Measurements from ENCODE around the gene GDA.

The GDA gene

GRCh38 chr9:72151104-72151503 is 1.9 kb downstream of the GDA start:
- Histone ChIP-seq H3K27ac (ENCODE audit: low read depth, low read length) (no peak overlapping the region), H3K4me3 (ENCODE audit: low read length) (no peak overlapping the region), H3K4me1 (ENCODE audit: insufficient read depth, low read length) (no peaks in the 10 kb centered on the region), H3K9ac (ENCODE audit: low read depth, low read length) (no peak overlapping the region), H3K36me3 (ENCODE audit: insufficient read depth, low read length) (no peaks in the 10 kb centered on the region), H3K27me3 (ENCODE audit: insufficient read depth, low read length) (peaks cover 47% of the 10 kb centered on the region), H3K9me3 (ENCODE audit: insufficient read depth, low read depth, low read length) (no peaks in the 10 kb centered on the region)

- Histone ChIP-seq H3K27ac (ENCODE audit: low read depth, low read length) (no peak overlapping the region), H3K36me3 (ENCODE audit: insufficient read depth, low read length) (no peaks in the 10 kb centered on the region), H3K9me3 (ENCODE audit: insufficient read depth, low read depth, low read length) (no peaks in the 10 kb centered on the region), H3K4me3 (ENCODE audit: low read length) (no peak overlapping the region), H3K4me1 (ENCODE audit: insufficient read depth, low read length) (no peaks in the 10 kb centered on the region), H3K9ac (ENCODE audit: low read depth, low read length) (no peak overlapping the region), H3K27me3 (ENCODE audit: insufficient read depth, low read length) (peaks cover 19% of the 10 kb centered on the region)
- WGBS: 93% methylated on average over 9 of the region's 9 CpGs
These were observed 5.4 kb downstream of the GDA start for GRCh38 chr9:72154468-72155285.

GRCh38 chr9:72155301-72155700 is 6.1 kb downstream of the GDA start:
- H3K9me3 ChIP-seq (ENCODE audit: insufficient read depth, low read depth, low read length): no peaks in the 10 kb centered on the region
- H3K4me3 ChIP-seq (ENCODE audit: low read length): no peak overlapping the region
- H3K9ac ChIP-seq (ENCODE audit: low read depth, low read length): no peak overlapping the region
- no peaks in the 10 kb centered on the region for H3K4me1 ChIP-seq (ENCODE audit: insufficient read depth, low read length)
- WGBS: 96% methylated on average over 2 of the region's 2 CpGs
- H3K27me3 ChIP-seq (ENCODE audit: insufficient read depth, low read length): peaks cover 13% of the 10 kb centered on the region
- H3K27ac ChIP-seq (ENCODE audit: low read depth, low read length): no peak overlapping the region
- H3K36me3 ChIP-seq (ENCODE audit: insufficient read depth, low read length): no peaks in the 10 kb centered on the region

- Histone ChIP-seq H3K36me3 (ENCODE audit: insufficient read depth, low read length) (no peaks in the 10 kb centered on the region), H3K9ac (ENCODE audit: low read depth, low read length) (no peak overlapping the region), H3K27ac (ENCODE audit: low read depth, low read length) (no peak overlapping the region), H3K4me3 (ENCODE audit: low read length) (no peak overlapping the region), H3K27me3 (ENCODE audit: insufficient read depth, low read length) (0 out of 2 replicates have a peak, but pooled peaks cover 2% of the 10 kb centered on the region), H3K4me1 (ENCODE audit: insufficient read depth, low read length) (no peaks in the 10 kb centered on the region), H3K9me3 (ENCODE audit: insufficient read depth, low read depth, low read length) (no peaks in the 10 kb centered on the region)
These were observed 7.3 kb downstream of the GDA start for GRCh38 chr9:72156586-72156985.

- 96% methylated on average over 3 of the region's 3 CpGs for WGBS
- Histone ChIP-seq H3K9me3 (ENCODE audit: insufficient read depth, low read depth, low read length) (no peaks in the 10 kb centered on the region), H3K9ac (ENCODE audit: low read depth, low read length) (no peak overlapping the region), H3K27ac (ENCODE audit: low read depth, low read length) (no peak overlapping the region), H3K4me3 (ENCODE audit: low read length) (no peak overlapping the region), H3K36me3 (ENCODE audit: insufficient read depth, low read length) (no peaks in the 10 kb centered on the region), H3K4me1 (ENCODE audit: insufficient read depth, low read length) (no peaks in the 10 kb centered on the region), H3K27me3 (ENCODE audit: insufficient read depth, low read length) (no peaks in the 10 kb centered on the region)
These were observed 9.4 kb downstream of the GDA start for GRCh38 chr9:72158680-72159079.

- 97% methylated on average over 6 of the region's 6 CpGs for WGBS
- Histone ChIP-seq H3K27ac (ENCODE audit: low read depth, low read length) (no peak overlapping the region), H3K27me3 (ENCODE audit: insufficient read depth, low read length) (no peaks in the 10 kb centered on the region), H3K9me3 (ENCODE audit: insufficient read depth, low read depth, low read length) (no peaks in the 10 kb centered on the region), H3K36me3 (ENCODE audit: insufficient read depth, low read length) (no peaks in the 10 kb centered on the region), H3K4me3 (ENCODE audit: low read length) (no peak overlapping the region), H3K4me1 (ENCODE audit: insufficient read depth, low read length) (no peaks in the 10 kb centered on the region), H3K9ac (ENCODE audit: low read depth, low read length) (no peak overlapping the region)
These were observed 11.3 kb downstream of the GDA start for GRCh38 chr9:72160446-72161123.

GRCh38 chr9:72165326-72165725 is 16.1 kb downstream of the GDA start:
- Histone ChIP-seq H3K27me3 (ENCODE audit: insufficient read depth, low read length) (no peaks in the 10 kb centered on the region), H3K27ac (ENCODE audit: low read depth, low read length) (no peak overlapping the region), H3K9ac (ENCODE audit: low read depth, low read length) (no peak overlapping the region), H3K36me3 (ENCODE audit: insufficient read depth, low read length) (no peaks in the 10 kb centered on the region), H3K4me3 (ENCODE audit: low read length) (no peak overlapping the region), H3K4me1 (ENCODE audit: insufficient read depth, low read length) (0 out of 2 replicates have a peak, but pooled peaks cover 4% of the 10 kb centered on the region), H3K9me3 (ENCODE audit: insufficient read depth, low read depth, low read length) (no peaks in the 10 kb centered on the region)
- WGBS: 96% methylated on average over 7 of the region's 7 CpGs

- no peaks in the 10 kb centered on the region for H3K9me3 ChIP-seq (ENCODE audit: insufficient read depth, low read depth, low read length)
- 0 out of 2 replicates have a peak, but pooled peaks cover 4% of the 10 kb centered on the region for H3K4me1 ChIP-seq (ENCODE audit: insufficient read depth, low read length)
- no peak overlapping the region for H3K9ac ChIP-seq (ENCODE audit: low read depth, low read length)
- no peak overlapping the region for H3K27ac ChIP-seq (ENCODE audit: low read depth, low read length)
- WGBS: 89% methylated on average over 4 of the region's 4 CpGs
- no peaks in the 10 kb centered on the region for H3K27me3 ChIP-seq (ENCODE audit: insufficient read depth, low read length)
- no peak overlapping the region for H3K4me3 ChIP-seq (ENCODE audit: low read length)
- H3K36me3 ChIP-seq (ENCODE audit: insufficient read depth, low read length): no peaks in the 10 kb centered on the region
These were observed 16.7 kb downstream of the GDA start for GRCh38 chr9:72165821-72166547.

GRCh38 chr9:72168075-72168474 is 18.8 kb downstream of the GDA start:
- 95% methylated on average over 5 of the region's 5 CpGs for WGBS
- Histone ChIP-seq H3K4me1 (ENCODE audit: insufficient read depth, low read length) (0 out of 2 replicates have a peak, but pooled peaks cover 4% of the 10 kb centered on the region), H3K4me3 (ENCODE audit: low read length) (no peak overlapping the region)

GRCh38 chr9:72169178-72169577 is 19.9 kb downstream of the GDA start:
- Histone ChIP-seq H3K9ac (ENCODE audit: low read depth, low read length) (no peak overlapping the region), H3K9me3 (ENCODE audit: insufficient read depth, low read depth, low read length) (no peaks in the 10 kb centered on the region), H3K27ac (ENCODE audit: low read depth, low read length) (no peak overlapping the region), H3K36me3 (ENCODE audit: insufficient read depth, low read length) (no peaks in the 10 kb centered on the region), H3K4me1 (ENCODE audit: insufficient read depth, low read length) (0 out of 2 replicates have a peak, but pooled peaks cover 4% of the 10 kb centered on the region), H3K4me3 (ENCODE audit: low read length) (no peak overlapping the region), H3K27me3 (ENCODE audit: insufficient read depth, low read length) (no peaks in the 10 kb centered on the region)

More at GRCh38 chr9:72168075-72168474, 18.8 kb downstream of the GDA start:
- Histone ChIP-seq H3K9ac (ENCODE audit: low read depth, low read length) (no peak overlapping the region), H3K36me3 (ENCODE audit: insufficient read depth, low read length) (no peaks in the 10 kb centered on the region), H3K27ac (ENCODE audit: low read depth, low read length) (no peak overlapping the region), H3K27me3 (ENCODE audit: insufficient read depth, low read length) (no peaks in the 10 kb centered on the region), H3K9me3 (ENCODE audit: insufficient read depth, low read depth, low read length) (no peaks in the 10 kb centered on the region)

GRCh38 chr9:72173080-72173479 is 23.8 kb downstream of the GDA start:
- H3K4me1 ChIP-seq (ENCODE audit: insufficient read depth, low read length): 0 out of 2 replicates have a peak, but pooled peaks cover 4% of the 10 kb centered on the region
- no peak overlapping the region for H3K4me3 ChIP-seq (ENCODE audit: low read length)
- no peaks in the 10 kb centered on the region for H3K9me3 ChIP-seq (ENCODE audit: insufficient read depth, low read depth, low read length)
- 93% methylated on average over 4 of the region's 4 CpGs for WGBS
- H3K9ac ChIP-seq (ENCODE audit: low read depth, low read length): no peak overlapping the region
- H3K27ac ChIP-seq (ENCODE audit: low read depth, low read length): no peak overlapping the region
- H3K36me3 ChIP-seq (ENCODE audit: insufficient read depth, low read length): no peaks in the 10 kb centered on the region
- H3K27me3 ChIP-seq (ENCODE audit: insufficient read depth, low read length): no peaks in the 10 kb centered on the region
